Activated T-helper 1 cell treated with anti-CD3 and anti-CD28 coated beads, Interleukin-12 subunit alpha, Interleukin-12 subunit beta, Interleukin-2, Interleukin-4 antibody, amounts not matched to agents 30 ng/mL and 10 ng/mL and 1 ng/mL, durations not matched to agents 14 hours and 24 hours and 36 hours (primary cell): ENCODE data around the gene LFNG. TPM values are rescaled to one million over a fixed set of nuclear protein-coding genes. Genes with fewer than 3 reads are reported as not detected.

Experiments used
- DNase-seq: peaks from one replicate; pipeline ENCODE4 v3.0.0; 2021; ENCODE audit warnings: low spot score
- H3K27ac Mint-ChIP-seq: one replicate; pipeline ENCODE4 v1.8.0; 2021; ENCODE audit warnings: mild to moderate bottlenecking, mixed read lengths
- H3K27me3 Mint-ChIP-seq: one replicate; pipeline ENCODE4 v1.8.0; 2022; ENCODE audit warnings: mild to moderate bottlenecking, moderate library complexity, mixed read lengths; ENCODE audit not compliant: insufficient read depth
- H3K36me3 Mint-ChIP-seq: one replicate; pipeline ENCODE4 v1.8.0; 2021; ENCODE audit warnings: low read depth, mixed read lengths
- H3K4me1 Mint-ChIP-seq: one replicate; pipeline ENCODE4 v1.8.0; 2021; ENCODE audit warnings: low read depth, mixed read lengths
- H3K4me3 Mint-ChIP-seq: one replicate; pipeline ENCODE4 v1.8.0; 2021; ENCODE audit warnings: mild to moderate bottlenecking, moderate library complexity, mixed read lengths
- H3K9me3 Mint-ChIP-seq: one replicate; pipeline ENCODE4 v1.8.0; 2021; ENCODE audit warnings: mixed read lengths
- intact Hi-C: fragments of 100-400 bp; cut with micrococcal nuclease; formaldehyde crosslinking; loops from one replicate; pipeline ENCODE4 v1.15.1; 2024
- total RNA-seq: library from RNA; stranded (reverse); gene quantifications from 2 replicates; pipeline ENCODE4 v1.2.3, GENCODE V29; 2022

The LFNG gene
- total RNA-seq, 1 donor from 2014 or later = 34.9 TPM

DNA sequence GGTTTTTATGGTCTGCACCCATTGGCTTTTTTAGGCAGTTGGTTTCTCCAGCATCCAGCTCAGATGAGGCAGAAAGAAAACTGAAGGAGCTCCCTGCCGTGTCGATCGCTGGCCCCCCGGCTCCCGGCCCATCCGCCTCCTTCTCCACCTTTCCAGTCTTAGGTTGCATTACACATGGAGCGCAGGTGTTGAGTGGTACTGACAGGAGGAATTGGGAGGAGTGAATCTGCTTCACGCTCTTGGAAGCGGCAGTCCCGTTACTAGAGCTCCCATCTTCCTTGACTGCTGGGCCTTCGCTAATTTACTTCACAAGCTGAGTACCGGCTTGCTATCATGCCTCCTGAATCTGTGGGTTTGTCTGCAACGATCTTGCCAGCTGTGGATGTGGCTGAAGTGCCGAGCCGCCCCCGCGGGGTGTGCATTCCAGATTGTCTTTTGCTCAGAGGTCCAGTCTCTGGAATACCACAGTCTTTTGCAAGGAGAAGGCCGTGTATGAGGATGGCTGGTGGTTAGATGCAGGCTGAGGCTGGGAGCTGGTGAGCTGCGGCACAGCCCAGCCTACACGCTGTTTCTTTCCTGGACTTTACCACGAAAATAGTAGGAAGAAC lies 56.3 kb downstream of the LFNG start:
- intact Hi-C loops = no loop called here
- H3K4me3 Mint-ChIP-seq = no peak overlapping the region
- peaks cover 12% of the 10 kb centered on the region for H3K36me3 Mint-ChIP-seq
- no peaks in the 10 kb centered on the region for H3K9me3 Mint-ChIP-seq
- no peak for DNase-seq
- H3K27me3 Mint-ChIP-seq = no peaks in the 10 kb centered on the region
- H3K4me1 Mint-ChIP-seq = no peaks in the 10 kb centered on the region
- H3K27ac Mint-ChIP-seq = no peak overlapping the region

DNA sequence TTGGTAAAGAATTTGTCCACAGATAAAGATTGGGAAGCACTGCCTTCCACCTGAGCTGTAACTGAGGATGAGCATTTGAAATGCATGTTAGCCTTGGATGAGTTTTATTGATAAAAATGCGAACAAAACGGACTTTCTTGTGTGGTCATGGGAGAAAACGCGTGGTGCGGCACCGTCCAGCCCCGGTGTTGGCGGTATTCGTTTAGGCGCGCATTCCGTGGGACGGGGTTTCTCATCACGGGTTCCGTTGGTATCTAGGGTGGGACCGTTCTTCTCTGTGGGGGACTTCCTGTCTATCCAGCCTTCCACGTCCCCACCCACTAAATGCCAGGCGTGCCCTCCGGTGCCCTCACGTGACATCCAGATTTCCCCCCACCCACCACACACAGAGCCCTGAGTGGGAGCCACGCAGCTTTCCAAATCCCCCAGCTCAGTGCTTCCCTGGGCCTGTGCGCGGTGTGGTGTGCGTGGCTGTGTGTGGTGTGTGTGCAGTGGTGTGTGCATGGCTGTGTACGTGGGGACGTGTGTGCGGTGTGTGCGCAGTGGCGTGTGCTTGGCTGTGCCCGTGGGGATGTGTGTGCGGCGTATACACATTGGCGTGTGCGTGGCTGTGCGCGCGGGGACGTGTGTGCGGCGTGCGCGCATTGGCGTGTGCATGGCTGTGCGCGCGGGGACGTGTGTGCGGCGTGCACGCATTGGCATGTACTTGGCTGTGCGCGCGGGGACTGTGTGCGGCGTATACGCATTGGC lies 57.3 kb downstream of the LFNG start:
- DNase-seq = no peak
- Mint-ChIP-seq H3K4me3 (no peak overlapping the region), H3K27ac (no peak overlapping the region), H3K9me3 (no peaks in the 10 kb centered on the region), H3K4me1 (no peaks in the 10 kb centered on the region), H3K27me3 (no peaks in the 10 kb centered on the region), H3K36me3 (peaks cover 12% of the 10 kb centered on the region)
- intact Hi-C loops = no loop called here

Other genes starting within 250 kb of the LFNG start
- gene SNX8, start 205.3 kb upstream of the LFNG start, total RNA-seq = 40.8 and 41.8 TPM in 2 replicates
- gene EIF3B, start 164.9 kb upstream of the LFNG start, total RNA-seq = 269 and 270 TPM in 2 replicates
- 9.9 and 10.6 TPM in 2 replicates for gene CHST12, start 116.2 kb upstream of the LFNG start, total RNA-seq
- not detected in 2 replicates for gene GRIFIN, start 43.4 kb upstream of the LFNG start, total RNA-seq
- 39.2 and 42.9 TPM in 2 replicates for gene BRAT1, start 35.8 kb downstream of the LFNG start, total RNA-seq
- gene IQCE, start 39.2 kb downstream of the LFNG start, total RNA-seq = 10.5 and 11.1 TPM in 2 replicates
- 30.6 and 32.0 TPM in 2 replicates for gene TTYH3, start 112.2 kb downstream of the LFNG start, total RNA-seq
- gene AMZ1, start 168.4 kb downstream of the LFNG start, total RNA-seq = 0.05 TPM in 1 of 2 replicates, not detected in the other